ENCODE measurements around the gene MXRA8.

- TF ChIP-seq CTCF (IDR thresholded peaks at IDR 0.05) (no peak), POLR2A (IDR thresholded peaks at IDR 0.05) (no peak)
These were observed 11.2 kb downstream of the MXRA8 start for GRCh38 chr1:1347026-1347595.

All from thyroid gland (tissue), 4 donors.